Ecto neural progenitor cell (in vitro differentiated cells): ENCODE results near the gene AOAH.

Experiments
- DNase-seq: peaks from one replicate; pipeline ENCODE4 v3.0.0-alpha.2; 2018; ENCODE audit warnings: low spot score

AOAH gene

DNA sequence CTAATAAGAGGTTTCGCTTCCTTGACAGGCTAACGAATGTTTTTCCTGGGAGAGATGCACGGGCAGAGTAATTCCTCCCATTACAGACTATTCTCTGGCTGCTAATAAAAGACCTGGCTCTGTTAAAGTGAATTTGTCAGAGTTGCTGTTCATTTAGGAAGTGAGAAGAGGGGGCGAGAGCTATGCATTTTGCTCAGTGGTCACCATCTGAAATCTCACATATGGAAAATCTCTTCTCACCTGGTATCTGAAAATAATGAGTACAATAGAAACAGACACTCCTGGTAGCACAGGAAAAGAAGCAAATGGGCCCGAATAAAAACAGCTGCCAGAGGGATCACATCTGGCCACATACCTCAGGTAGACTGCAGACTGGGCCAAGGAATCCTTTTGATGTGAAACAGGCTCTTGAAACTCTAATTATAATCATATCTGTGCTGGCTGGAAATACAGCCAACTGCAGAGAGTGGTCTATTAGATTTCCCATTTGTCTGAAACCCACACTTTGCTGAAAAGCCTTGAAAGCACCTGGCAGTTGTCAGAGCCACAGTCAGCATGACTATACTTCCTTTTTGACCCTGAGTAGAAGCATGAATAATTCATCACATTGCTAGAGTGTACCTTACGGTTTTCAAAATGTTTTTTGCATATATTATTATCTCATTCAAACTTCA lies 33.6 kb downstream of the AOAH start:
- no peak for DNase-seq

DNA sequence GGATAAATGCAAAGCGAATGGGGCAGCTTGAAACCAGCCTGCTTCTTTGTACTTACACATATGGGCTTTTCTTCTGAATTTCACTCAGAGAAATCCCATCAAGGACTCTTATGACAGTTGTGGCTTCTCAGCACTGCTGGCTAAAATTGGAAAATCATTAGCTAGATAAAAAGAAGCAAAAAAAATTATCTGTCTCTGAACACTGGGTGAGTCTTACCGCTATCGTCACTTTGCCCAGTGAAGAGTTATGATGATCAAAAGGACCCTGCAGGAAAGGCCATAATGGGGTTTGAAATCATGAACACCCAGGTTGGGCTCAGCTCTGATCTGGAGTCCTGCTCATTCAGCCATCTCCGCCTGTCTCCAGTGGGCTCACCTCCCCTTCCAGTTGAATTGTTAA lies 34.3 kb downstream of the AOAH start:
- no peak for DNase-seq

DNA sequence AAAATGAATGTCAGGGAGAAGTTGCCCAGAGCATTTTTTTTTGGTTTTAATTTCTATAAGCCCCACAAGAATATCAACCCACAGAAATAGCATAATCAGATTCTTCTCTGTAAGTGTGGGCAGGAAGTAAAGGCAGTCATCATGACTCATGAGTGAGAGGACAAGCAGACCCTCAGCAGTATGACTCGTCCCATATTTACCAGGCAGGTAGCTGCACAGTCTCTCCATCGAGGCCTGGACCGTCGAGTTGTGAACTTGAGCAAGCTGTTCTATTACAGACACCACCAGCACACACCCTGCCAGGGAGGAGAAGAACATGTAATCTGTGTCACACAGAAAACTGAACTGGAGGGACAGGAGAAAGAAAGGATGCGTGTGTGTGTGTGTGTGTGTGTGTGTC lies 37.8 kb downstream of the AOAH start:
- no peak for DNase-seq

DNA sequence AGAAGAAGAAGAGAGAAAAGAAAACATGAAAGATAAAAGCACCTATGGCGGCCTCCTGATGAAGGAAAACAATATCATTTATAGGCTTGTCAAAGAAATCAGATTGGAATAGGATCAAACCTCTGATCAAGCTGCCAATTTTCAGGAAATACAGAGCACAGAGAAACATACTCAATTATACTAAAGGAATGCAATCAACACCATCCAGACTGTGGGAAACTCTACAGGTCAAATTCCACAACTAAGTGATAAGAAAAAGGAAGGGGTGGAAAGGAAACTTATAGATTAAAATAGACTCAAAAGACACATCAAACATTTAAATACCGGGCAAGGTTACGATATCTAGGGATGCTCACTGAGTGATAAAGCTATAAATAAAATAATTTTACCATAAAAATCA lies 39.3 kb downstream of the AOAH start:
- DNase-seq = no peak

DNA sequence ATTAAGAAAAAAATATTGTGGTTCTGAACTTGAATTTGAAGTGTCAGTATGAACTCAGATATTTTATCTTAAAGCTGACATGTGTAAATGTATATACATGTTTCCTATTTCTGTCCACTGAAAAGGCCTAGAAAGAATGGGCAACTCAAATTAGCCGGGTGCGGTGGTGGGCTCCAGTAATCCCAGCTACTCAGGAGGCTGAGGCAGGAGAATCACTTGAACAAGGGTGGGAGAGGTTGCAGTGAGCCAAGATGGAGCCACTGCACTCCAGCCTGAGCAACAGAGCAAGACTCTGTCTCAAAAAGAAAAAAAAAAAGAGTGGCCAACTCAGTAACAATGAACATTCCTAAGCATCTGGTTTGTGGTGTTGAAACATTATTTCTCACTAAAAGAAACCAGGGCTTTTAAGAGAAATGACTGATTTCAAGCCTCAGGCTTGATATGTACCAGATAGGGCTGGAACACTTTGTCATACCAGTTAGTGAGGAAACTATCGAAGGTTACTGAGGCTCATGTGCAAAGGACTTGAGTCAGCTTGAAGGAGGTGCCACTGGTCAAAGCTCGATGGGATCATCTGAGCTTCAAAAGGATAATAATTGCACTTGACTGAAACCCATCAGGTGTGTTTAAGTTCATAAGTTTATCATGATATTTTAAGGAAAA lies 40.5 kb downstream of the AOAH start:
- no peak for DNase-seq

DNA sequence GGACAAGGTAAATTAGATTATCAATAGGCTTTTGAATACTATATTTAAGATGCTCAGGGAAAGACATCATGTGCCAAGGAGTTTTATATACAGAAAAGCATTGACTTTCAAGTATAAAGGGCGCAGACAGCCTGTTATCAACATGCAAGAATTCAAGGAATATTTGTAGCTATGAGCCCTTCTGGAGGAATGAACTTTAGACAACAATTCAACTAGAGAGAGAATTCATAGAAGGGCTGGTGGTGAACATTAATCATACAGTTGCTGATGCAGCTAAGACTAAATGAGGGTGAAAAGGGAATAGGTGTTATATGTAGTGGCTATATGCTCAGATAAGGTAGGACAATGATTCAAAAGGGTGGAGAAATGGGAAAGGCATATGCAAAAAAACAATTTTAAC lies 41.2 kb downstream of the AOAH start:
- no peak for DNase-seq

DNA sequence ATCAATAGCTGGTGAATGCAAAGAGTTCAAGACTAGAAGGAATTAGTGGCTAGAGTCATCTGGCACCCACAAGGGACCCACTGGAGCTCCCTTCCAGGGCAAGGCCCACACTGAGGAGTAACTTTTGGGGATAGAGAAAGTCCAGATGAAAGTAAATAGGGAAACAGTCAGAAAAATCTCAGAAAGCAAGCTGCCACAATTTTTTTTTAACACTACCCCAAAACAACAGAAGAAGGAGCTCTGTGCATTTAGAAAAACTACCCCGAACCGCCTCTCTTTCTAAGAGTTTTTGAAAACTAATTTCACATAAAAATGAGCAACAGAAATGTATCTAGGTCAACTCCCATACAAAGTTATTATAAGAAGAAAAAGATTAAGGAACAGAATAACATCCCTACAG lies 42.2 kb downstream of the AOAH start:
- DNase-seq = no peak

DNA sequence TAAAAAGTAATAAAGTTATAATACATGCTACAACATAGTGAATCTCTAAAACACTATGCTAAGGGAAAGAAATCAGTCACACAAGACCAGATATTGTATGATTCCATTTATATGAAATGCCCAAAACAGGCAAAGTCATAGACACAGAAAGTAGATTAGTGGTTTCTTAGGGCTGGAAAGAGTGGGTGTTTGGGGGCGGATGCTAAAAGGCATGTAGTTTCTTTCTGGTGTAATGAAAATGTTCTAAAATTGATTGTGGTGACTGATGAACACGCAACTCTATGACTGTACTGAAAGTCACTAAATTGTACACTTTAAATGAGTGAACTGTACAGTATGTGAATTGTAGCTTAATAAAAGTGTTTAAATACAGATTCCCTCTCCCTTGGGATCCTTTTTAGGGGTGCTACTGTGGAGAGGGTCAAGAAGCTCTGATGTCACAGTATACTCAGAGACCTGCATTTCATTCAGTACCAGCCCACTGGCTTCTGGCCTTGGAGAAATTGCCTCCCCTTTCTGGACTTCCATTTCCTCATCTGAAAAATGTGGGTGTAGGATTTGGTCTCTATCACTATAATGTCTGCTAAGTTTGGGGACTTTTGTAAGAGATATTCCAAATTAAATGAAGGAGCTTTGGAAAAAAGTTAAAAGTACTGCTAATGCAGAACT lies 46.4 kb downstream of the AOAH start:
- no peak for DNase-seq

DNA sequence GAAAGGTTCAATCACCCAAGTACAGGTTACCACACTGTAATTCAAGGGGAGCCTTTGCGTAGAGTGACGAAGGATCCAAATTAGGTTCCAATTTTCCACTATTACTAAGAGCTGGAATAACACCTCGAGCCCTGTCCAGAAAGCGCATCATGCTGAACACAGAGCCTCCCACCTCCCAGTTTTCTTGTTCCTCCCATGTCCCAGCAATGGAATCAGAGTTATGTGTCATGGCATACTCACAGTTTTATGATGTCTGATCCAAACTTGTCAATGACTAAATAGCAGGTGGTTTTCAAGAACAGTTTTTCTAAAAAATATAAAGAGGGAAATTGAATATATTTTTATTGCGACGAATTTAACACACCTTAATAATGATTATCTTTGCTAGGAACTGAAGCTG lies 50.6 kb downstream of the AOAH start:
- DNase-seq = no peak

DNA sequence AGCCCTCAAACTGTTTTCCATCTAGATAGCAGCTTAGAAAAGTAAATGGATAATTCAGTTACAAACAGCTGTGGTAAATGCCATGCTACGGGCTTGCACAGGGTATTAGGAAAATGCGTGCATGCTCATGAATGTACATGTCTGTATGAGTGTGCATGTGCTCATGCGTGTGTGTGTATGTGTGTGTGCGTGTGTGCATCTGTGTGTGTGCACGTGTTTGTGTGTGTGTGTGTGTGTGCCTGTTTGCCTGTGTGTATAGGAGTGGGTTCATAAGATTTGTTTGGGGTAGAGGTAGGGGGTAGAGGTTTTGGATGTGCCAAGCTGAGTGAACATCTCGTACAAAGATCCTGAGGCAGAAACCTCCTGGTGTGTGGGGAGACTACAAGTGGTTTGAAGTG lies 52.9 kb downstream of the AOAH start:
- DNase-seq = no peak

DNA sequence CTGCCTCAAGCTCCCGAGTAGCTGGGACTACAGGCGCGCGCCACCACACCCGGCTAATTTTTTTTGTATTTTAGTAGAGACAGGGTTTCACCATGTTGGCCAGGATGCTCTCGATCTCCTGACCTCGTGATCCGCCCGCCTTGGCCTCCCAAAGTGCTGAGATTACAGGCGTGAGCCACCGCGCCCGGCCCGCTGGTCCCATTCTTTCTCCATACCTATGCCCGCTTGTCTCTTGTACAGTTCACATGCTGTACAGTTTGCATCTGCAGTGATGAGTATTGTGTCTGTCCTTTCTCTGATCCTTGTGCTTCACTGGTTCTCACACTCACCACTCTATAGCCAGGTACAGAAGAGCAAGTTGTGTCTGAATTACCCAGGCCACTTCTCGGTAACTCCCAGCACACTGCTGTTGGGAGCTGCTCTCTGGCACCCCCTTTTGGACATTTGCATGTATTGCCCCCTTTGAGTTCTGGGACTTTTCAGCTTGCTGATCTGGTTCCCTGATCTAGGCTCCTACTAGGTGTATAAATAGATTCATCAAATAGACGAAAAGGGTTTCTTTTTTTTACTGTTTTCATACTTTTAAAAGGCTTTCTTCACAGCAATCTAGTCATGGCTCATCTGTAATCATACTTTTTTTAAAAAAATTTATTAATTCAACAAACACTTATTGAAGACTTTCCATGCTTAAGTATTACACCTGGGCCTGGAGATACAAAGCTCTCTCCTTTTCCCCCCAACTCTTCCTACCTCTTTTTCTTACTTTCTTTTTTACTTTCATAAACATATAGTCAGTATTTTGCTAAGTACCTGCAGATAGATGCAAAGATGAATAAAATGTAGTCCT lies 53.5 kb downstream of the AOAH start:
- peak; percentile 78 for DNase-seq

DNA sequence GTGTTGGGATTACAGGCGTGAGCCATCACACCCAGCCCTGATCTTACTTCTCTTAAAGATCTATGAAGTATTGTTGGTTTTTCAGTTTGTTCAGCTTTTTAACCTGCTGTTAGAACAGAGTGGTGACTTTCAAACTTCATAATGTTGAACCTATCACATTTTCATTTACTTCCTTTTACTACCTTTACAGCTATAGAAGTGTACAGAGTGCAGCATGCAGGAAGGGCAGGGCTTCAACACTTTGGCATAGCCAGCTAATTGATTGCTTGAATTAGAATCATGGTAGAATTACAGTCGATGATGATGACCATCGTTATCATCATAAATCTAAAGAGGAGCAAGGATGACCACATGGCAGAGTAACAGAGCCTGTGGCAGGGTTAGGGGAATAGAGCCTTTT lies 55.5 kb downstream of the AOAH start:
- DNase-seq = no peak

DNA sequence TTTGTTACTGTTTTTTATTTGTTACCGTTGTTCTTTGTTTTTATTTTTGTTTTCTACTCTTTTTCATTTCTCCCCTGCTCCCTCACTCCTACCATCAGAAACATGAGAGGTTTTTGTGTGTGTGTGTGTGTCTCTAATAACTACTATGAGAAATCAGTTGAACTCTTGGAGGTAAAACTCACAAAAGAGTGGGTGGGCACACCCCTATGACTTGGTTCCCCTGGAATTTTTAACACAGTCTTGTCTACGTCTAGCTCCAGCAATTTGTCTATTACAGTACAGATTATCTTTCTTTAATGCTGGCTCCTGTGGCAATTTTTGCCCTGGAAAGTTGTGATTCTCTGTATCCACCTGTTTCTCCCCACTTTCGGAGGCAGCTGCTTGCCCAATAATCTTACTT lies 56.2 kb downstream of the AOAH start:
- DNase-seq = no peak

DNA sequence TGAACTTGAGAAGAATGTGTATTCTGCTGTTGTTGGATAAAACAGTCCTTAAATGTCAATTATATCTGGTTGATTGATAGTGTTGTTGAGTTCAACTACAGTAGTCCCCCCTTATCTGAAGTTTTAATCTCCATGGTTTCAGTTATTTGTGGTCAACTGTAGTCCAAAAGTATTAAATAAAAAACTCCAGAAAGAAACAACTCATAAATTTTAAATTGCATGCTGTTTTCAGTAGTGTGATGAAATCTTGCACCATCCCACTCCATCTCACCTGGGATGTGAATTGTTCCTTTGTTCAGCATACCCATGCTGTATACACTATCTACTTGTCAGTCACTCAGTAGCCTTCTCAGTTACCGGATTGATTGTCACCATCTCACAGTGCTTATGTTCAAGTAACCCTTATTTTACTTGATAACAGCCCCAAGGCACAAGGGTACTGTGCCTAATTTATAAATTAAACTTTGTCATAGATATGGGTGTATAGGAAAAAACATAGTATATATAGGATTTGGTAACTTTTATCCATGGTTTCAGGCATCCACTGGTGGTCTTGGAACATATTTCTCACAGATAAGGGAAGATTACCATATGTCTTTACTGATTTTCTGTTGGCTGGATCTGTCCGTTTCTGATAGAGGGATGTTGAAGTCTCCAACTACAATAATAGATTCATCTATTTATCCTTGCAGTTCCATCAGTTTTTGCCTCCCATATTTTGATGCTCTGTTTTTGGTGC lies 57.1 kb downstream of the AOAH start:
- DNase-seq = no peak

DNA sequence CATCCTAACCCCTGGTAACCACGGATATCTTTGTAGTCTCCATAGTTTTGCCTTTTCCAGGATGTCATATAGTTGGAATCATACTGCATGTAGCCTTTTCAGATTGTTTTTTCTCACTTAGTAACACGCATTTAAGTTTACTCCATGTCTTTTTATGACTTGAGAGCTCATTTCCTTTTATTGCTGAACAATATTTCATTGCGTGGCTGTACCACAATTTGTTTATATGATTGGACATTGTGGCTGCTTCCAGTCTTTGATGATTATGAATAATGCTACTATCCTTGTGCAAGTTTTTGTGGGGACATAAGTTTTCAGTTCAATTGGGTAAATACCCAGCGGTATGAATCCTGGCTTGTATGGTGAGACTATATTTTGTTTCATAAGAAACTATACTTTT lies 60.8 kb downstream of the AOAH start:
- DNase-seq = no peak

DNA sequence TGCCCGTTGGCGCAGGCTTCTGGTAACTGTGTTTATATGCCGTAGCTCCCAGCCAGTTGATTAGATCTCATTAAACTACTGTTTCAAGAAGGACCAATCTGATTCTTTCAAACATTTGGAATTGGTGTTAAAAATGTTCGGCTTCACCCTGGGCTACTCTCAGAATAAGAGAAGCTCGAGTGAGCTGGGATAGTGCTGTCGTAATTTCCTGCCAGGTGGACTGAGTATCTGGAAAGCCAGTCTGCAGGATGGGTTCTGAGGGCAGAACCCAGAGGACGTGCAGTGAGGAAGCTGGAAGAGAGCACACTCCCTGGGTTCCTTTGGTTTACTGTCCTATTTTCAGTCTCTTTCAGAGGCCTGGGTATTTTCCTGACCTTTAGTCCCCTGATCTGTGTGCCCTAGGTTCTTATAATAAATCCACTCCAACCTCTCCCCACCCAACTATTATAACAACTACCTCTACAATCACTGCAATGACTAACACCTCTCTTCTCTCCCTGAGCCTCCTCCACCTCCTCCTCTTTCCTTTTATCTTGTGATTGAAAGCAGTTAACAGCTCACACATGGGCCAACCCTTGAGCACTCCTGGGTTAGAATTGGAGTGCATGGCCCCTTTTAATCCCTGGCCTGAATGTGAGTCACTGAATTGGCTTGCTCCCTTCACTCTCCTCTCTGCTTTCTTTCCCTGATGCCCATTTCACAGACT lies 63.0 kb downstream of the AOAH start:
- DNase-seq = no peak

DNA sequence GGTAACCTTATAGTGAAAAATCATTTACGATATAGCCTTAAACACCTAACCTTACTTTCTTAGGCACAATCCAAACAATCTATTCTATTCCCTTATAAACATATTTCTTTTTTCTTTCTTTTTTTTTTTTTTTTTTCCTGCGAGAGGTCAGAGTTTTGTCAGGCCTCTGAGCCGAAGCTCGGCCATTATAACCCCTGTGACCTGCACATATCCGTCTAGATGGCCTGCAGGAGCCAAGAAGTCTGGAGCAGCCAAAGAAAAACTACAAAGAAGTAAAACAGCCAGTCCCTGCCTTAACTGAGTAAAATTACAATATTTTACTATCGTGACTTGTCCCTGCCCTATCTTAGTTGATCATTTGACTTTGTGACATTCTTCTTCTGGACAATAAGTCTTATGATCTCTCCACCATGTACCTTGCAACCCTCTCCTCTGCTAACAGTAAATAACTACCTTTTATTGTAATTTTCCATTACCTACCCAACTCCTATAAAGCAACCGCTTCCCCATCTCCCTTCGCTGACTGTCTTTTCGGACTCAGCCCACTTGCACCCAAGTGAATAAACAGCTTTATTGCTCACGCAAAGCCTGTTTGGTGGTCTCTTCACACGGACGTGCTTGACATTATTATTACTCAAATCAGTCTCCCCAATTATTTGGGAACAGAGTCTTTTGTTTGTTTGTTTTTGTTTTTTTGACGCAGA lies 64.5 kb downstream of the AOAH start:
- DNase-seq = no peak

DNA sequence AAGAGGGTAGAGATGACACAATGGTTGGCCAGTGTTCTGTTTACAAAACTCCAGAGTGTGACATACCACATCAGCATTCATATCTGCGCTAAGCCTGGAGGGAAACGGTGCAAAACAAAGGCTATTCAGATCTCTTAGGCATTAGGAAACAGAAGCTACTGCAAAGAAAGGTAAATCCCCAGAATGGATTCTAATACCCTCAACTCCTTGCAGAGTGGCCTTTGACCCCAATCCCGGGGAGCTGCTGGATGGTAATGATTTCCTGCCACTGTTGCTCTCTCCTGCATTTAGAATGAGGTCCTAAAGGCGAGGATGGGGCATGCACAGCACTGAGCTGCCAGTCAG lies 65.2 kb downstream of the AOAH start:
- peak; percentile 84 for DNase-seq

DNA sequence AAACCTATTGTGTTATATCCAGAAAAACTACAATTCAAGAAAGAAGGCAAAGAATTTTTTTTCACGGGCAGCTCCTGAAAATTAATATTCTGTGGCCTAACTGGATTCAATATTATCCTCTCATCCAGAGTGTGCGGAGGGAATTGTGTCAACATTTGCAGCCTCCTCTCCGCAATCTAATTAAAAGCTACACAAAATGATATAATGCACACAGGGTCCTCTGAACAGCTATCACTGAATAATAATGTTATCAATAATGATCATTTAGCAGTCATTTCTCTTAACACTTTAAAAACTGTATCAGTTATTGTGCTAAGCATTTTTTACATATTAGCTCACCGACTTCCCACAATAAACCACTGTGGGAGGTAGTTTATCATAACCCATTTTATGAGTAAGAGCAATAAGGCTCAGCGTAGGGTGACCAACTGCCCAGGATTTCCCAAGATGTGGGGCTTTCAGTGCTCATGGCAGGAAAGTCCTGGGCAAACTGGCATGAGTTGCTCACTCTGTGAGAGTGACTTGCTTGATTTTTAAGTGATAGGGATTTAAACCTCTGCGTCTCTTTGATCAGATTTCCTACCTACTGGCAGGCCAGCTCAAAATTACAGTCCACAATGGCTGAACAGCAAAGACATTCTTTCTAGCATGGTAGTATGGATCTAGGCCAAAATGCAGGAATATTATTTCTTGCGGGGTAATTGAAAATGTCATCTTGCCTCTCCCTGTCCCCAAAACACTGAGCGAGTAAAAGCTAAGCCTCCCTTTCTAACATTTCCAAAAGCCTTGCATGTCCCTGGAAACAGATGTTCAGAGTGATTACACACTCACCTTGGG lies 65.7 kb downstream of the AOAH start:
- DNase-seq = no peak
